ENCODE data around the gene TMPRSS6.

DNA sequence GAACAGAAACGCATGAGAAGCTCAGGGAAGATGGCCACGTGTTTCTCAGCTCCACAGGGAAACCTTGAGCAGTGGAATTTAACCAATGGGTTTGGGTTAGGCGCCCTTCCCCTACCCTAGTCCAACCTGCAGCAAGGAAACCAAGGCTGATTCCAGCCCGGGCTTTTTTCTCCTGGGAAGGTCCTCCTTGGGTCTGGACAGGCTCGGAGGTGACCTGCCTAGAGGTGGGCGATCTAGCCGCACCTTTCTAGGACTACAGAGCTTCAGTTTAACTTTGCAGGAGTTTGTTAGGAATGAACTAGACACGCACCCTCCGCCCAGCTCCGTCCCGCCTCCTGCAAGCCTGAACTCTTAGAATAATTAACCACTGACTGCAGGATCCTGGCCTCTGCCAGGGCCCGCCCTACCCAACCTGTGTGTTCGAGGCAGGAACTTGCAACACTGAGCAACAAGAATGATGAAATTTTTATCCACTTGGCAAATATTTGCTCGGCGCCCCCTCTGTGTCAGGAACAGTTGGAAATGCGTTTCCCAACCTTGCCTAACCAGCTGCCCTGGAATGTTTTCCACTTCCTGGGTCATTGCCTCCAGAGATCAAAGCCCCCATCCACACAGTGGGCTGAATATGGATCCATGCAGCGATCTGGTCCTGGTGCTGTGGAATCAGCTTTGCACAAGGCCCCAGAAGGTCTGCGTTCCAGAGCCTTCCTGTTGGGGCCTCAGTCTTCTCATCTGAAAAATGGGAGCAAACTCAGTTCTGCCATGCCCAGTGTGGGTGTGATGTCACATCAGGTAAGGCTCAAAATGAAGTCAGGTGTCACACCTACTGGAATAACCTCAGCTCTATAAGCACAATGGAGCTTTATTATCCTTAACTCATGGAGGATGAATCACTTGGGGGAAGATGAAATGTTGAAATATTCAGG lies 76.7 kb downstream of the TMPRSS6 start:
- TF ChIP-seq POLR2A (IDR thresholded peaks at IDR 0.05) (no peak), POLR2AphosphoS5 (IDR thresholded peaks at IDR 0.05; ENCODE audit: insufficient read depth in 1 of 2, low read depth in 1 of 2) (peak in 1 of 2 donors; percentile 35)
- TF ChIP-seq, protein P1, sequence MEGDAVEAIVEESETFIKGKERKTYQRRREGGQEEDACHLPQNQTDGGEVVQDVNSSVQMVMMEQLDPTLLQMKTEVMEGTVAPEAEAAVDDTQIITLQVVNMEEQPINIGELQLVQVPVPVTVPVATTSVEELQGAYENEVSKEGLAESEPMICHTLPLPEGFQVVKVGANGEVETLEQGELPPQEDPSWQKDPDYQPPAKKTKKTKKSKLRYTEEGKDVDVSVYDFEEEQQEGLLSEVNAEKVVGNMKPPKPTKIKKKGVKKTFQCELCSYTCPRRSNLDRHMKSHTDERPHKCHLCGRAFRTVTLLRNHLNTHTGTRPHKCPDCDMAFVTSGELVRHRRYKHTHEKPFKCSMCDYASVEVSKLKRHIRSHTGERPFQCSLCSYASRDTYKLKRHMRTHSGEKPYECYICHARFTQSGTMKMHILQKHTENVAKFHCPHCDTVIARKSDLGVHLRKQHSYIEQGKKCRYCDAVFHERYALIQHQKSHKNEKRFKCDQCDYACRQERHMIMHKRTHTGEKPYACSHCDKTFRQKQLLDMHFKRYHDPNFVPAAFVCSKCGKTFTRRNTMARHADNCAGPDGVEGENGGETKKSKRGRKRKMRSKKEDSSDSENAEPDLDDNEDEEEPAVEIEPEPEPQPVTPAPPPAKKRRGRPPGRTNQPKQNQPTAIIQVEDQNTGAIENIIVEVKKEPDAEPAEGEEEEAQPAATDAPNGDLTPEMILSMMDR (IDR thresholded peaks at IDR 0.05), result no peak
